Measurements from ENCODE around the gene TSGA10.

TSGA10 gene

GRCh38 chr2:99096728-99097127 lies 58.0 kb downstream of the TSGA10 start:
- H3K4me3 ChIP-seq (ENCODE audit: low read depth, low read length), result no peak overlapping the region
- in situ Hi-C loops (cut with HindIII; ENCODE audit: low pct_ligation_motif_present, low sequenced_read_pairs), result no loop called here
- H3K27me3 ChIP-seq (replicated peaks), result no peaks in the 10 kb centered on the region

GRCh38 chr2:99088017-99088416 lies 66.7 kb downstream of the TSGA10 start:
- in situ Hi-C loops (cut with HindIII; ENCODE audit: low pct_ligation_motif_present, low sequenced_read_pairs), result no loop called here
- DNase-seq, result no peak
- Histone ChIP-seq H3K36me3 (replicated peaks) (no peaks in the 10 kb centered on the region), H3K27me3 (replicated peaks) (peaks cover 2% of the 10 kb centered on the region), H3K4me3 (ENCODE audit: low read depth, low read length) (no peak overlapping the region), H3K27ac (no peak overlapping the region)
- no peak for TF ChIP-seq CTCF (IDR thresholded peaks at IDR 0.05; ENCODE audit: low read depth, low read length, missing control alignments)

More at GRCh38 chr2:99096728-99097127, 58.0 kb downstream of the TSGA10 start:
- Histone ChIP-seq H3K27ac (no peak overlapping the region), H3K36me3 (replicated peaks) (no peaks in the 10 kb centered on the region)
- DNase-seq, result no peak
- no peak for TF ChIP-seq CTCF (IDR thresholded peaks at IDR 0.05; ENCODE audit: low read depth, low read length, missing control alignments)

- in situ Hi-C loops (cut with HindIII; ENCODE audit: low pct_ligation_motif_present, low sequenced_read_pairs), result no loop called here
These were observed 68.4 kb downstream of the TSGA10 start for GRCh38 chr2:99086385-99086784.

GRCh38 chr2:99085421-99085820 lies 69.3 kb downstream of the TSGA10 start:
- in situ Hi-C loops (cut with HindIII; ENCODE audit: low pct_ligation_motif_present, low sequenced_read_pairs), result no loop called here
- TF ChIP-seq CTCF (IDR thresholded peaks at IDR 0.05; ENCODE audit: low read depth, low read length, missing control alignments), result peak; percentile 57
- peaks cover 2% of the 10 kb centered on the region for H3K27me3 ChIP-seq (replicated peaks)
- H3K36me3 ChIP-seq (replicated peaks), result no peaks in the 10 kb centered on the region
- DNase-seq, result no peak
- no peak overlapping the region for H3K4me3 ChIP-seq (ENCODE audit: low read depth, low read length)
- H3K27ac ChIP-seq, result no peak overlapping the region

More at GRCh38 chr2:99086385-99086784, 68.4 kb downstream of the TSGA10 start:
- no peak for DNase-seq
- H3K4me3 ChIP-seq (ENCODE audit: low read depth, low read length), result no peak overlapping the region
- no peak overlapping the region for H3K27ac ChIP-seq
- H3K36me3 ChIP-seq (replicated peaks), result no peaks in the 10 kb centered on the region
- H3K27me3 ChIP-seq (replicated peaks), result peaks cover 4% of the 10 kb centered on the region
- TF ChIP-seq CTCF (IDR thresholded peaks at IDR 0.05; ENCODE audit: low read depth, low read length, missing control alignments), result no peak

- peaks cover 2% of the 10 kb centered on the region for H3K27me3 ChIP-seq (replicated peaks)
- no peak overlapping the region for H3K4me3 ChIP-seq (ENCODE audit: low read depth, low read length)
- in situ Hi-C loops (cut with HindIII; ENCODE audit: low pct_ligation_motif_present, low sequenced_read_pairs), result no loop called here
- DNase-seq, result no peak
- no peaks in the 10 kb centered on the region for H3K36me3 ChIP-seq (replicated peaks)
- H3K27ac ChIP-seq, result no peak overlapping the region
- no peak for TF ChIP-seq CTCF (IDR thresholded peaks at IDR 0.05; ENCODE audit: low read depth, low read length, missing control alignments)
These were observed 70.5 kb downstream of the TSGA10 start for GRCh38 chr2:99084256-99084655.

- no peak for TF ChIP-seq CTCF (IDR thresholded peaks at IDR 0.05; ENCODE audit: low read depth, low read length, missing control alignments)
- Histone ChIP-seq H3K27ac (no peak overlapping the region), H3K4me3 (ENCODE audit: low read depth, low read length) (no peak overlapping the region), H3K36me3 (replicated peaks) (no peaks in the 10 kb centered on the region), H3K27me3 (replicated peaks) (peaks cover 2% of the 10 kb centered on the region)
- in situ Hi-C loops (cut with HindIII; ENCODE audit: low pct_ligation_motif_present, low sequenced_read_pairs), result no loop called here
- DNase-seq, result no peak
These were observed 72.9 kb downstream of the TSGA10 start for GRCh38 chr2:99081891-99082290.

Data from brain microvascular endothelial cell (primary cell).